NCI-H524 (cell line): ENCODE results near the gene SUPT3H.

Source experiments
- DNase-seq, 2 experiments: peaks; one replicate each; lab custom pipeline; 2025; lab: John Stamatoyannopoulos, UW

Gene SUPT3H

DNA sequence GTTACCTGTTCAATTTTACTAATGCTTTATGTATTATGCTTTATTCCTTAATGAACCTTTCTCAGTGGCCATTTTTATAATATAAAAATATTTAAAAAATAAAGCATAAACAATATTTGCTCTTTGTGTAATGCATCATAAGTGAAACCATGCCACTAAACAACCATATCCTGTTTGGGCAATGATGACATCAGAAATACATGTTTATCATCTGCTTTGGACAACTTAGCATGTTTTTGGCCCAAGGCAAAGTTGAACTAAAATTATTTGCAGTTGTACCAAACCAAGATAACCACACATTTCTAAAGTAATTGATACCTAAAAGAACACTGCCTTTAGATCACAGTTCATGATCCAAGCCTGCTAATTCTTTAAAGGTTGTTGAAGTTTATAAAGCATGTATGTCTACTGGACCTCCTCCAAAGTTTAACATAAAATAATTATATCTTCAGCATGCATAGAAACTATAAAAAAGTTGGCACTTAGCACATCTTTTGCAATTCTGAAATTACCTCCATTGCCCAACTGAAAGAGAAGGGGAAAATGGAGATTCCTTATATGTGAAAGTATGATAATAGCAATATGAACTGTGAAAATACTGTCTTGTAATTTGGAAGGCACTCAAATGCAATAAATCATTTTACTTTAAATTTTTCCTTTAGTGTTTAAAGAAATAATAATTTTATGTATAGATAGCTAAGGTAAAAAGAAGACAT is 375.2 kb downstream of the SUPT3H start:
- no peak for DNase-seq

DNA sequence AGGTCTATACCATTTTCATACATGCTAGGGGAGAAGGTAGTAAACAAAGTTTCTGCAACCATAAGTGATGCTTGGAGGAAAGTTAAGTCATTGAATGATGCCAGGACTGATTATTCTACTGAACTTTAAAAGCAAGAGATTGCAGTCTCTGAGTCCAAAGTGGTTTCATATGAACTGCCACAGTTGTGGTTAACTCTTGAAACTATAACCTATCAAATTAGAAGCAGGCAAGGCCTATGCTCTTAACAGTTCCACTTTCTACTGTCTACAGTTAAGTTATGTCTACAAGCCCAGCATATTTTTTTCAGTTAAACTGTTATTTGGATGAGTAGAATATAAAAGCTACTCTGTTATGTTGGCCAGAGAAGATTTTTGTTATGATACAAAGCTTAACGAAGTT is 376.1 kb downstream of the SUPT3H start:
- DNase-seq: no peak

DNA sequence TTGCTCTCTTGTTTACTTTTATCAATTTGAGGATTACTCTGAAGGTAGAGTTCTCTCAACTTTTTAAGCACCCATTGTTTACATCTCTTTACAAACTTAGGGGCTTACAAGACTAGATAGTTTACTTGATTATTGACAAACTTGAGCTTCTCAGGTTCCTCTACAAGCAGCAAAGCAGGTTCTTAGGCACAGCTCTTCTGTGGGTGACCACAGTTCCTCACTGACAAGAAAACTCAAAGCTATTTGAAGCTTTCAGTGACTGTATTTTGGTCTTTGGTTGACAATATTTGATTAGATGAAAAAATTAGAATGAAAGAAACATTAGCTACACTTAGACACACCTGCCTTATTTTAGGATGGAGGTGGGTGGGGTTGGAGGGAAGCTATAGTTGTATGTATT is 376.9 kb downstream of the SUPT3H start:
- no peak for DNase-seq

DNA sequence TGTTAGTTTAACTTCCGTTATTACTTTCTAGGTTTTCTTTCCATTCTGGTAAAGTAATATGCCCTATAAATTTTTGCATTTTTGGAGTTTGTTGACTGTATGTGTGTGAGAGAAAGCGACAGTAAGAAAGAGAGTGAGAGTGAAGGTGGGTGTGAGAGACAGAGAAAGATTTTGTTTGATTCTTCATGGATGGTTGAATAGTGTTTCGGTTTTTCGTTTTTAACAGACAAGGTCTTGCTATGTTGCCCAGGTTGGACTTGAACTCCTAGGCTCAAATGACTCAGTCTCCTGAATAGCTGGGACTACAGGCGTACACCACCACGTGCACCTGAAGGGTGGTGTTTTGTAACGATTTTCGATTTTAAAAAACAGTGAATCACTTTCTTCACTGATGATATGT is 378.7 kb downstream of the SUPT3H start:
- no peak for DNase-seq

DNA sequence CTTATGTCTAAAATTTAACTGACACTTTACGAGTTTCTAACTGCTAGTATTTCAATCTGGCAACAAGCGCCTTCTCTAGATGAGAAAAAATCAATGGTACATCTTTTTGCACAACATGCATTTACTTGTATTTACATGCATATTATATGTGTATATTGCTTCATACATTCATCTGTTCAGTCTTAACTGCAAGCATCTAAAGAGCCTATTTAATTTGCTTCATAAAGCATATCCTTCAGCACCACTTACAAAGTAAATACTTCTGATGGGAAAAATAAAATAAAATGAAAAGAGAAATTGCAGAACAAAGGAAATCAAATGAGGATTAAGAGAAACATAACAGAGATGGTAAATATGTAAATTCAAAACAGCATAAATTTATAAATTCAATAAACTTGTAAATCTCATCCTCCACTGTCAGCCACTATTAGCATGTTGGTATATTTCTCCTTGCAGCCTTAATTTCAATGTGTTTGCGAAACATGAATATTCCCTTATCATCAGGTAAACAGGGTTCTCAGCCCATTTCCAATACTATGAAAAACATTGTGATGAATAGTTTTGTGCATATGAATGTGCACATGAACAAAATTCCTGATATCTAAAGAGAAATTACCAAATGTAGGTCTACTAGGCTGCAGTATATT is 382.1 kb downstream of the SUPT3H start:
- DNase-seq: no peak

- DNase-seq: no peak
These were observed 388.3 kb downstream of the SUPT3H start for GRCh38 chr6:44989391-44989790.

DNA sequence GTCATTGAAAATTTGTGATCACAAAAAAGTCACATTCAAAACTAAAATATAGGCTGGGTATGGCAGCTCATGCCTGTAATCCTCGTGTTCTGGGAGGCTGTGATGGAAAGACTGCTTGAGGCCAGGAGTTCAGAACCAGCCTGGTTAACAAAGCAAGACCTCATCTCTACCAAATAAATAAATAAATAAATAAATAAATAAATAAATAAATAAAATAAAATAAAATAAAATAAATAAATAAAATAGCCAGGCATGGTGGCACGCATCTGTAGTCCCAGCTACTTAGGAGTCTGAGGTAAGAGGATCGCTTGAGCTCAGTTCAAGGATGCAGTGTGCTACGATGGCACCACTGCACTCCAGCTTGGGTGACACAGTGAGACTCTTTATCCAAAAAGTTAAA is 392.7 kb downstream of the SUPT3H start:
- no peak for DNase-seq

DNA sequence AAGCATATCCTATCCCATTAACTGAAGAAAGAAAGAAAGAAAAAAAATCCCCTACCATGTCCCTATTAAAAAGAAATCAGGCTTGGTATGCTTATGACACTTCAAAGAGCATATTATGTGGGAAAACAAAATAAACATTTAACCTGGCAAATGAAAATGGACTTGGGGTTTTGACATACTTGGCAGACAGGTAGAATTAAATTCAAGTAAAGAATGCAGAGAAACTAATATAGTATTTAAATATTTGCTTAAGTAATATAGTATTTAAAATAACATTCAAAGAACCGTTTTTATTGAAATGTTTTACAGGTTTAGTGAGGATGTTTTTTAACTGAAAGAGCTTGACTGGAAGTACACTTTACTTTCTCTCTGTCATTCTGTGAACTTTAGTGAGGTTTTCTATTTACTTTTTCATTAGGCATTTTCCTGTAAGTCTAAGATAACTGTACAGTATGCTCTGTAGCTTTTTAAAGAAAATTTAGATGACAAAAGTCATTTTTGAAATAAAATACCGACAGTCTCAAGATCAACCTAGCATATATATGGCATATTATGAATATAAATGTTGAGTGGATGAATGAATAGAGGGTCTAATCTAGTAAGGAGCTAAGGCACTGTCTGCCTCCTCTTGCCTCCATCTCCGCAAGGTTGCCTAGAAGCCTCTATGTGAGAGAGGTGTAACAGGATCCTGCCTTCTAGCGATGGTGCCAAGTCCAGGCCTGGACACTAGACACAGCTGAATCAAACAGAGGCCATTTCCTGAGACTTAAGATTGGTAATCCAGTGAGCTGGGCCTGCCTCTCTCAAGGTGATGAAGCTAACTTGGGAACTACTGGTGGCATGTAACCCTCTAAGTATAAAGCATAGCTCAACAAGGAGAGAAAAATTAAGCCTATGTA is 394.0 kb downstream of the SUPT3H start:
- no peak for DNase-seq

GRCh38 chr6:44980841-44981240 is 396.9 kb downstream of the SUPT3H start:
- no peak for DNase-seq

- DNase-seq: no peak
These were observed 400.8 kb downstream of the SUPT3H start for GRCh38 chr6:44976677-44977641.

DNA sequence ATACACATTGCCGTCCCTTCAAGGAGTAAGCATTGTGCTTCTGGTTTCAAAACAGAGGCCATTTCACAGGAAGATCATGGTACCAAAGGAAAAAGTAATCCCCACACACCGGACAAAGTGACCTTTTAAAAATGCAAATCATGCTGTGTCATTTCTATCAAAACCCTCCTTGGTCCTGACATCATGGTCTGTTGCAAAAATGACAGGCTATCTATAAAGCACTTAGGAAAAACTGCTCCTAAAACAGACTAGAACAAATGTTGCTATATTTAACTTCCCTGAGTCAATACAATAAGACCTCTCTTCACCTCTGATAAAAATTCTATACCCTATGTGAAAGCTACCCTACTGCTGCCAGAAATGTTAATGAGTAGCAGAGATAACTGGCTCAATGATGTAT is 403.2 kb downstream of the SUPT3H start:
- no peak for DNase-seq

DNA sequence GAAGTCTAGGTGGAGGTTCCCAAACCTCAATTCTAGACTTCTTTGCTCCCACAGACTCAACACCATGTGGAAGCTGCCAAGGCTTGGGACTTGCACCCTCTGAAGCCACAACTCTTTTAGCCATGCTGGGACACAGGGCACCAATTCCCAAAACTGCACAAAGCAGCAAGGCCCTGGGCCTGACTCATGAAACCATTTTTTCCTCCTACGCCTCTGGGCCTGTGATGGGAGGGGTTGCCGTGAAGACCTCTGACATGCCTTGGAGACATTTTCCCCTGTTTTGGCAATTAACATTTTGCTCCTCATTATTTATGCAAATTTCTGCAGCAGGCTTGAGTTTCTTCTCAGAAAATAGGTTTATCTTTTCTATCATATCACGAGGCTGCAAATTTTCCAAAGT is 405.0 kb downstream of the SUPT3H start:
- DNase-seq: no peak

- DNase-seq: no peak
These were observed 408.1 kb downstream of the SUPT3H start for GRCh38 chr6:44969446-44970185.

DNA sequence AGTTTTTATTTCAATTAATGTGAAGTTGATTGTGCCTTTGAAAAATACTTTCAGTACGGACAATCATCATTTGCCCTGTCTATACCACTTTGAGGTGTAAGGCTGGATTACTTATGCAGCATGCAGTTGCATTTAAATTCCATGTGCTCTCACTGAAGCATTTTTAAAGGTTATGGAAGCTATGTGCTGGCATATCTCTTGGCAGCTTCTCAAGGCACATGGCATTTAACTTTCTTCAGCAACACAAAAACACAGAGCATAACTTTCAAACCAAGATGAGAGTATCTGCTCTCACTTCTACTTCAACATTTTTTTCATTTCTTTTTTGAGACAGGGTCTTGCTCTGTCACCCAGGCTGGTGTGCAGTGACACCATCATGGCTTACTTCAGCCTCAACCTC is 410.3 kb downstream of the SUPT3H start:
- DNase-seq: no peak

- no peak for DNase-seq
These were observed 411.2 kb downstream of the SUPT3H start for GRCh38 chr6:44966449-44967092.

GRCh38 chr6:44965708-44966107 is 412.0 kb downstream of the SUPT3H start:
- no peak for DNase-seq

DNA sequence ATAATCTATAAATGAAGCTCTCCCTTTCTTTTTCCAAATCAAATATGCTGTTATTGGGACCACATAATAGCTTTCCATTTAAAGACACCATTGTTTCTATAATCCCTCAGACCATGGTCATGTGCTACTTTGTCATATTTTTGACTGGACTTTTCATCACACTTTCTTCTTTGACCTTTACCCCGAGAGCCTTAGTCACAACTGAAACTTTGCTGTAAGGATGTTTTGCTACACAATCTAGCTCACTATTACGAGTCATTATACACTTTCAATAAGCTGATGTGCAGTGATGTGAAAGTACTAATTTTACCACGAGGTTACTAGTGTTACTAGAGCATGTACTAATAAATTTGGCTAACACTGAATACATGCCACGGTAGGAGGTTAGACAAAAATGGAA is 416.8 kb downstream of the SUPT3H start:
- no peak for DNase-seq

- DNase-seq: no peak
These were observed 418.1 kb downstream of the SUPT3H start for GRCh38 chr6:44959651-44960050.

DNA sequence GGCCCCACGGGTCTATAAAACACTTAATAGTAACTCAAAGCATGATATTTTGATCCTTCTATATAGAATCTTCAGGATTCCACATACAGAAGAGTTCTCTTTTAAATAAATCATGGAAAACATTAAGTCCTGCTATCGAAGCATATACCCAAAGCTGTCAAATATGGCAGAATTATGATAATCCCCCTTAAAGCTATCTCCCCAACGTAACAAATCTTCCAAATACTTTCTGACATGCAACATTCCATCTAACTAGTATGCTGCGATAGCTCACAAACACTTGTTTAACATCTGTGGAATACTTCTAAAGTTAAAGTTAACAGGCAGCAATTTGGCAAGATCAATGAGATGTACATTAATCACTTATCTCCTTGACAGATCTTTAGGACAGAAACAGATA is 420.6 kb downstream of the SUPT3H start:
- no peak for DNase-seq

- DNase-seq: no peak
These were observed 421.3 kb downstream of the SUPT3H start for GRCh38 chr6:44956396-44956795.

DNA sequence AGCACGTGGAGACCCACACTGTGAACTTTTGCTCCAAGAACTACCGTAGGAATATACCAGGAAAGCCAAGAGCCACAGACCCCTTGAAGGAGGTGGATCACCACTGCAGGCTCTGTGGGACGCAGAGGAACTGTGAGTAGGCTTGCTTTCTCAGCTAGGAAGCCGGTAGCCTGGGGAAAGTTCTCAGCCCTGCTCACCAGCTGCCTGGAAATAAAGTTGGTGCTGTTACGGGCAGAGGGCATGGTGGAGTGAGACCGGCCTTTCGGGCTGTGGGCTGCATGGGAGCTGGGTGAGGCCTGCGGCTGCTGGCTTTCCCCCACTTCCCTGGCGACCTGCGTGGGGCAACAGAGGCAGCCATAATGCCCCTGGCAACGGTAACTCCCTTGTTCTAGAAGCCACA is 422.6 kb downstream of the SUPT3H start:
- DNase-seq: no peak
